IMR-90 (cell line): ENCODE results near the gene MACO1. TPM values are rescaled to one million over a fixed set of nuclear protein-coding genes. Genes with fewer than 3 reads are reported as not detected.

Experiments used
- ATAC-seq: fragments of 200-7000 bp; cut with Tn5 transposase; 2 replicates; pipeline ENCODE4 v1.9.1; 2020; ENCODE audit warnings: low read depth, mild to moderate bottlenecking, moderate library complexity
- BruUV-seq: library from RNA; stranded (reverse); fragments of 400-500 nt; replicated peaks from 2 replicates; lab custom pipeline; 2021; lab: Mats Ljungman, UMichigan
- CTCF ChIA-PET: fragments of 300-600 bp; formaldehyde crosslinking; extraction: SDS; loops from one replicate; lab custom pipeline; 2021; ENCODE audit warnings: antibody characterized with exemption; lab: Yijun Ruan, JAX
- POLR2A ChIA-PET: fragments of 300-600 bp; sonication (Branson Sonifier 250); formaldehyde crosslinking; loops from one replicate; lab custom pipeline; 2022; ENCODE audit warnings: antibody characterized with exemption; ENCODE audit not compliant: unreplicated experiment; lab: Charles Lee
- DNase-seq: peaks from one replicate; pipeline ENCODE4 v3.0.0; 2013
- H2AFZ ChIP-seq: replicated peaks from 2 replicates; pipeline ENCODE3; 2013; ENCODE audit warnings: low read length, mild to moderate bottlenecking; ENCODE audit not compliant: poor library complexity
- H2AK5ac ChIP-seq: 2 replicates; pipeline ENCODE4 v1.6.1; 2013; ENCODE audit warnings: low read depth, low read length, inconsistent platforms
- H2AK9ac ChIP-seq: replicated peaks from 2 replicates; pipeline ENCODE3; 2013; ENCODE audit warnings: mild to moderate bottlenecking, low read depth, low read length, moderate library complexity; ENCODE audit not compliant: poor library complexity
- H2BK120ac ChIP-seq: 2 replicates; pipeline ENCODE4 v1.6.1; 2013; ENCODE audit warnings: low read depth, low read length, inconsistent platforms
- H2BK15ac ChIP-seq: 3 replicates; pipeline ENCODE4 v1.6.1; 2013; ENCODE audit warnings: low read depth, low read length, inconsistent platforms
- H2BK20ac ChIP-seq: 2 replicates; pipeline ENCODE4 v1.6.1; 2013; ENCODE audit warnings: low read depth, mild to moderate bottlenecking, inconsistent platforms, low read length, moderate library complexity
- H2BK5ac ChIP-seq: 2 replicates; pipeline ENCODE4 v1.6.1; 2013; ENCODE audit warnings: mild to moderate bottlenecking, low read depth, low read length, inconsistent platforms; ENCODE audit not compliant: poor library complexity, severe bottlenecking
- H3K14ac ChIP-seq: replicated peaks from 2 replicates; pipeline ENCODE4 v1.6.1; 2013; ENCODE audit warnings: low read depth, low read length, inconsistent platforms
- H3K18ac ChIP-seq: 2 replicates; pipeline ENCODE4 v1.6.1; 2013; ENCODE audit warnings: low read depth, low read length, control low read depth
- H3K23ac ChIP-seq: 2 replicates; pipeline ENCODE4 v1.6.1; 2013; ENCODE audit warnings: low read depth, low read length, inconsistent platforms
- H3K27ac ChIP-seq: 2 replicates; pipeline ENCODE4 v1.5.1; 2013; ENCODE audit warnings: mild to moderate bottlenecking, control low read depth, low read length; ENCODE audit not compliant: insufficient read depth
- H3K27me3 ChIP-seq: 2 replicates; pipeline ENCODE4 v1.6.1; 2013; ENCODE audit warnings: low read length; ENCODE audit not compliant: control insufficient read depth, insufficient read depth
- H3K36me3 ChIP-seq: 2 replicates; pipeline ENCODE4 v1.6.1; 2013; ENCODE audit warnings: low read length, mixed read lengths; ENCODE audit not compliant: control insufficient read depth, insufficient read depth
- H3K4ac ChIP-seq: 2 replicates; pipeline ENCODE4 v1.6.1; 2013; ENCODE audit warnings: low read depth, low read length, inconsistent platforms
- H3K4me1 ChIP-seq: 2 replicates; pipeline ENCODE4 v1.6.1; 2013; ENCODE audit warnings: low read length, mixed read lengths; ENCODE audit not compliant: control insufficient read depth, insufficient read depth
- H3K4me2 ChIP-seq: 2 replicates; pipeline ENCODE4 v1.6.1; 2013; ENCODE audit warnings: low read depth, mild to moderate bottlenecking, control low read depth, low read length, moderate library complexity
- H3K4me3 ChIP-seq: 2 replicates; pipeline ENCODE4 v1.5.1; 2013; ENCODE audit warnings: low read depth, mild to moderate bottlenecking, control low read depth, low read length, moderate library complexity; ENCODE audit not compliant: insufficient read depth
- H3K56ac ChIP-seq: 2 replicates; pipeline ENCODE4 v1.6.1; 2013; ENCODE audit warnings: low read length, inconsistent platforms; ENCODE audit not compliant: insufficient read depth; ENCODE audit errors: extremely low read depth
- H3K79me1 ChIP-seq, 2 experiments: 2 replicates each; pipeline ENCODE4 v1.6.1; 2013; ENCODE audit warnings: low read length in 2 of 2, inconsistent platforms in 1 of 2, low read depth in 1 of 2
- H3K9ac ChIP-seq: 2 replicates; pipeline ENCODE4 v1.6.1; 2013; ENCODE audit warnings: low read depth, low read length, control low read depth
- H3K9me1 ChIP-seq: 2 replicates; pipeline ENCODE4 v1.6.1; 2013; ENCODE audit warnings: low read length, inconsistent platforms; ENCODE audit not compliant: insufficient read depth
- H3K9me3 ChIP-seq: 2 replicates; pipeline ENCODE4 v1.6.1; 2013; ENCODE audit warnings: low read length; ENCODE audit not compliant: control insufficient read depth, insufficient read depth
- H4K20me1 ChIP-seq: 2 replicates; pipeline ENCODE4 v1.6.1; 2013; ENCODE audit warnings: low read length, inconsistent platforms; ENCODE audit not compliant: insufficient read depth
- H4K5ac ChIP-seq: 2 replicates; pipeline ENCODE4 v1.6.1; 2013; ENCODE audit warnings: mild to moderate bottlenecking, low read depth, low read length, control low read depth
- H4K8ac ChIP-seq, 2 experiments: 2 replicates each; pipeline ENCODE4 v1.6.1; 2013; ENCODE audit warnings: low read depth in 2 of 2, low read length in 2 of 2, control low read depth in 1 of 2, inconsistent platforms in 1 of 2
- H4K91ac ChIP-seq: 2 replicates; pipeline ENCODE4 v1.6.1; 2013; ENCODE audit warnings: low read depth, low read length, inconsistent platforms; ENCODE audit not compliant: insufficient read depth
- BHLHE40 ChIP-seq: fragments of 150-350 bp; IDR thresholded peaks from 2 replicates; pipeline ENCODE4 v1.6.1; 2016; ENCODE audit warnings: mild to moderate bottlenecking, low read depth, low read length
- MAFK ChIP-seq: IDR thresholded peaks from 2 replicates; pipeline ENCODE4 v1.6.1; 2012; ENCODE audit warnings: low read depth, low read length, improper control_type of control experiment
- MAZ ChIP-seq: IDR thresholded peaks from 2 replicates; pipeline ENCODE4 v1.6.1; 2012; ENCODE audit warnings: low read depth, mild to moderate bottlenecking, low read length, improper control_type of control experiment, moderate library complexity, borderline replicate concordance
- POLR2A ChIP-seq: IDR thresholded peaks from 2 replicates; pipeline ENCODE4 v1.6.1; 2012; ENCODE audit warnings: mild to moderate bottlenecking, low read depth, low read length
- RFX5 ChIP-seq: IDR thresholded peaks from 2 replicates; pipeline ENCODE4 v1.8.0; 2012; ENCODE audit warnings: low read depth, mild to moderate bottlenecking, low read length, moderate library complexity
- whole genome bisulfite sequencing, 2 experiments: methylation state at CpG; one replicate each; pipeline versions ENCODE4 v1.1.5 to v1.1.7; 2013; ENCODE audit warnings: missing lambda C conversion rate in 2 of 2; ENCODE audit not compliant: insufficient read length in 1 of 2; ENCODE audit errors: extremely low coverage in 2 of 2; 5-methylcytosine and 5-hydroxymethylcytosine counted together
- dilution Hi-C: fragments of 300-500 bp; cut with HindIII; formaldehyde crosslinking; loops from one replicate; pipeline ENCODE4 v1.14.3; 2018; ENCODE audit warnings: low sequenced_read_pairs; ENCODE audit not compliant: unreplicated experiment
- in situ Hi-C: fragments of 300-500 bp; cut with MboI; formaldehyde crosslinking; loops from 3 replicates; pipeline ENCODE4 v1.14.3; 2019; ENCODE audit warnings: low sequenced_read_pairs, inconsistent platforms, mixed read lengths
- intact Hi-C: fragments of 100-400 bp; cut with micrococcal nuclease; formaldehyde crosslinking; loops from 2 replicates; pipeline ENCODE4 v1.10.0; 2022
- polyA plus RNA-seq, 3 experiments: library from polyadenylated mRNA; depleted of rRNA; stranded (reverse); fragments of >200 nt; gene quantifications; 2 replicates each; pipeline ENCODE4 v1.2.3, GENCODE V29; 2012; ENCODE audit warnings: low replicate concordance in 1 of 3
- total RNA-seq: library from RNA; depleted of rRNA; stranded (reverse); fragments of >200 nt; gene quantifications from 2 replicates; pipeline ENCODE4 v1.2.3, GENCODE V29; 2012

Gene MACO1
- total and polyA plus RNA-seq, 2 of the 4 experiments (the other 2 are of a cell fraction) = 6.8 to 12.7 TPM

DNA sequence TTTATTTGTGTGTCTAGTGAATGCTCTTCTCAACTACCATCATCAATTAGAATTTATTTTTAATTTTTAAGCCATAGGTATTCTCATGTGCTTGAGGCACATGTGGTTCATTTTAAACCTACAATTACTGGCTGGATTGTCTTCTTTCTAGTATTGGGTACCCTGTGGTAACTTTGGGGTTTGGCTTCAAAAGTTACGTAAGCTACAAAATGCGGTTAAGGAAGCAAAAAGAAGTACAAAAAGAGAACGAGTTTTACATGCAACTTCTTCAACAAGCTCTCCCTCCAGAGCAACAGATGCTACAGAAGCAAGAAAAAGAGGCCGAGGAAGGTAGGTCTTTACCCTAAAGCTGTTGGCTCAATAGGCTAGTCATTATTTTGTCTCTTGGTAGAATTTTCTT lies 25.8 kb downstream of the MACO1 start:
- H4K5ac ChIP-seq = no peak overlapping the region
- no TSS peak for BruUV-seq
- H3K9me3 ChIP-seq = no peaks in the 10 kb centered on the region
- H4K20me1 ChIP-seq = no peaks in the 10 kb centered on the region; the same call in 1 of the 2 replicates
- ATAC-seq (no peak), DNase-seq (no peak)
- no peak overlapping the region for H4K8ac ChIP-seq
- H2AFZ ChIP-seq = no peak overlapping the region
- no peak overlapping the region for H2BK120ac ChIP-seq
- no peaks in the 10 kb centered on the region; the same call in 1 of the 2 replicates for H3K9me1 ChIP-seq
- H3K18ac ChIP-seq = no peak overlapping the region
- H2AK5ac ChIP-seq = no peak overlapping the region
- WGBS, 2 experiments = no CpG with 5 or more reads among the region's 4 CpGs
- H3K23ac ChIP-seq = no peak overlapping the region
- peaks cover 21% of the 10 kb centered on the region for H3K36me3 ChIP-seq
- intact Hi-C loops (no loop called here), dilution Hi-C loops (no loop called here), in situ Hi-C loops (no loop called here)
- peaks cover 3% of the 10 kb centered on the region for H3K4me1 ChIP-seq
- no peak overlapping the region for H3K4me2 ChIP-seq
- H2BK15ac ChIP-seq = no peak overlapping the region
- no peak overlapping the region for H2BK20ac ChIP-seq
- TF ChIP-seq MAZ (no peak), POLR2A (no peak), RFX5 (no peak), BHLHE40 (no peak), MAFK (no peak)
- no peak overlapping the region for H3K4ac ChIP-seq
- no peak overlapping the region for H3K27ac ChIP-seq
- H3K14ac ChIP-seq = no peak overlapping the region
- peaks cover 12 to 13% of the 10 kb centered on the region in 2 experiments; a peak in 3 of 4 replicates for H3K79me1 ChIP-seq
- no peaks in the 10 kb centered on the region for H3K27me3 ChIP-seq
- CTCF ChIA-PET = no interaction called here
- no peak overlapping the region for H2AK9ac ChIP-seq
- no peak overlapping the region for H3K9ac ChIP-seq
- POLR2A ChIA-PET = no interaction called here
- H3K4me3 ChIP-seq = no peak overlapping the region
- no peak overlapping the region for H3K56ac ChIP-seq
- no peak overlapping the region for H4K91ac ChIP-seq
- H2BK5ac ChIP-seq = no peak overlapping the region
